Neural cell (in vitro differentiated cells): ENCODE data around the gene RABGAP1L. TPM values are rescaled to one million over a fixed set of nuclear protein-coding genes. Genes with fewer than 3 reads are reported as not detected.

Experiments used
- H2AFZ ChIP-seq: fragments of 200-600, 300-800 bp; sonication (generic), shearing (Covaris generic); 2 replicates; pipeline ENCODE4 v1.6.0; 2014; ENCODE audit warnings: low read depth, mild to moderate bottlenecking, antibody characterized with exemption, low read length, moderate library complexity
- H3F3A ChIP-seq: fragments of 200-600 bp; shearing (Covaris generic); 2 replicates; pipeline ENCODE4 v1.6.1; 2016; ENCODE audit warnings: mild to moderate bottlenecking, moderate library complexity, mixed read lengths, antibody characterized with exemption, low read length; ENCODE audit not compliant: insufficient read depth, poor library complexity, severe bottlenecking
- H3K27ac ChIP-seq: fragments of 200-600, 300-800 bp; sonication (generic), shearing (Covaris generic); 2 replicates; pipeline ENCODE4 v1.5.1; 2014; ENCODE audit warnings: mild to moderate bottlenecking, low read length, moderate library complexity
- H3K27me3 ChIP-seq: fragments of 300-800, 200-600 bp; sonication (generic), shearing (Covaris generic); 2 replicates; pipeline ENCODE4 v1.6.0; 2014; ENCODE audit warnings: mild to moderate bottlenecking, low read depth, low read length, moderate library complexity; ENCODE audit not compliant: insufficient read depth
- H3K36me3 ChIP-seq: fragments of 300-800, 200-600 bp; sonication (generic), shearing (Covaris generic); 2 replicates; pipeline ENCODE4 v1.5.1; 2014; ENCODE audit warnings: mild to moderate bottlenecking, antibody characterized with exemption, low read length, moderate library complexity; ENCODE audit not compliant: insufficient read depth
- H3K4me2 ChIP-seq: fragments of 300-800, 200-600 bp; sonication (generic), shearing (Covaris generic); 2 replicates; pipeline ENCODE4 v1.6.0; 2014; ENCODE audit warnings: mild to moderate bottlenecking, low read length
- H3K4me3 ChIP-seq: fragments of 300-800, 200-600 bp; sonication (generic), shearing (Covaris generic); 2 replicates; pipeline ENCODE4 v1.5.1; 2014; ENCODE audit warnings: mild to moderate bottlenecking, low read length, moderate library complexity
- H3K79me2 ChIP-seq: fragments of 200-600 bp; shearing (Covaris generic); replicated peaks from 2 replicates; pipeline ENCODE4 v1.6.0; 2014; ENCODE audit warnings: mild to moderate bottlenecking, low read length, moderate library complexity; ENCODE audit not compliant: insufficient read depth
- H3K9ac ChIP-seq: fragments of 300-800, 200-600 bp; sonication (generic), shearing (Covaris generic); 2 replicates; pipeline ENCODE4 v1.6.1; 2016; ENCODE audit warnings: mild to moderate bottlenecking, low read length, mixed read lengths
- H3K9me2 ChIP-seq: fragments of 200-600 bp; shearing (Covaris generic); 2 replicates; pipeline ENCODE4 v1.6.1; 2016; ENCODE audit warnings: mild to moderate bottlenecking, low read length, mixed read lengths; ENCODE audit not compliant: insufficient read depth
- H3K9me3 ChIP-seq: fragments of 200-600, 300-800 bp; sonication (generic), shearing (Covaris generic); 2 replicates; pipeline ENCODE4 v1.6.1; 2016; ENCODE audit warnings: mild to moderate bottlenecking, mixed run types, low read length, moderate library complexity, mixed read lengths
- H4K20me1 ChIP-seq: fragments of 200-600 bp; shearing (Covaris generic); 2 replicates; pipeline ENCODE4 v1.6.1; 2016; ENCODE audit warnings: mild to moderate bottlenecking, mixed run types; ENCODE audit not compliant: insufficient read depth
- EP300 ChIP-seq: fragments of 450-650 bp; conservative IDR thresholded peaks from 2 replicates; pipeline ENCODE4 v1.6.1; 2014; ENCODE audit warnings: antibody characterized with exemption, mild to moderate bottlenecking, moderate library complexity; ENCODE audit not compliant: poor library complexity, severe bottlenecking
- EZH2 ChIP-seq: fragments of 200-600, 300-800 bp; shearing (Covaris generic), sonication (generic); IDR thresholded peaks from 2 replicates; pipeline ENCODE4 v1.6.1; 2014; ENCODE audit warnings: antibody characterized with exemption, low read length, borderline replicate concordance, mild to moderate bottlenecking; ENCODE audit not compliant: insufficient read depth, poor library complexity, severe bottlenecking
- MXI1 ChIP-seq: fragments of 450-650 bp; conservative IDR thresholded peaks from 2 replicates; pipeline ENCODE4 v1.6.1; 2014; ENCODE audit warnings: antibody characterized with exemption, mild to moderate bottlenecking; ENCODE audit not compliant: poor library complexity, severe bottlenecking
- POLR2AphosphoS5 ChIP-seq: IDR thresholded peaks from 2 replicates; pipeline ENCODE4 v1.6.1; 2012
- RAD21 ChIP-seq: fragments of 450-650 bp; conservative IDR thresholded peaks from 2 replicates; pipeline ENCODE4 v1.6.1; 2014; ENCODE audit warnings: antibody characterized with exemption, mild to moderate bottlenecking, moderate library complexity
- REST ChIP-seq: IDR thresholded peaks from 2 replicates; pipeline ENCODE4 v1.6.1; 2012; ENCODE audit warnings: borderline replicate concordance
- SMC3 ChIP-seq: fragments of 450-650 bp; conservative IDR thresholded peaks from 2 replicates; pipeline ENCODE4 v1.6.1; 2014; ENCODE audit warnings: antibody characterized with exemption, mild to moderate bottlenecking, moderate library complexity; ENCODE audit not compliant: poor library complexity
- TAF1 ChIP-seq: IDR thresholded peaks from 2 replicates; pipeline ENCODE4 v1.6.1; 2012; ENCODE audit warnings: low read depth
- polyA plus RNA-seq: library from polyadenylated mRNA; depleted of rRNA; stranded (reverse); fragments of >200 nt; gene quantifications from 2 replicates; pipeline ENCODE4 v1.2.3, GENCODE V29; 2014
- TF ChIP-seq, protein P1 (sequence below): fragments of 450-650 bp; IDR thresholded peaks from 2 replicates; pipeline ENCODE4 v1.5.1; 2014; ENCODE audit warnings: antibody characterized with exemption, mild to moderate bottlenecking, moderate library complexity; ENCODE audit not compliant: poor library complexity, severe bottlenecking

The RABGAP1L gene
- polyA plus RNA-seq, 1 donor from 2014 or later, result 32.2 TPM

- H3K9me3 ChIP-seq, result no peaks in the 10 kb centered on the region
These were observed 783.4 kb downstream of the RABGAP1L start for GRCh38 chr1:174942547-174943255.

DNA sequence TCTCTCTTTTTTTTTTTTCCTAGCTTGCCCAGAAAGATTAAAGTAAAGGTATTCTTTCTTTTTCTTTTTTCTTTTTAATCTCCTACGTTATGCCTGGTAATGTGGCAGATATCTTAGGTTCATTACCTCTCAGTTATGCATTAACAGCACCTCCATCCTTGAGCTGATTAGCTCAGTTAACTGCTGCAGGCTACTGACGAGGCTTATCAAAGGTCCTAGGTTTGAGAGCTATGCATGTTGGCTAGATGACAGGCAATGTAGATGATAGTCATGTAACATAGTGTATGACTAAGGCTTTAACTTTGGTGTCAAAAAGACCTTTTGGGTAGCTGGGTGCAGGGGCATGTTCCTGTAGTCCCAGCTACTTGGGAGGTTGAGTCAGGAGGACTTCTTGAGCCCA, 786.7 kb downstream of the RABGAP1L start:
- no peak overlapping the region for H3K4me2 ChIP-seq
- H3K9ac ChIP-seq, result no peak overlapping the region
- H4K20me1 ChIP-seq, result no peaks in the 10 kb centered on the region
- H3K36me3 ChIP-seq, result no peaks in the 10 kb centered on the region
- H3K79me2 ChIP-seq, result no peaks in the 10 kb centered on the region
- no peaks in the 10 kb centered on the region for H3K27me3 ChIP-seq
- H3K9me2 ChIP-seq, result no peaks in the 10 kb centered on the region
- no peak overlapping the region for H2AFZ ChIP-seq
- no peak overlapping the region for H3K4me3 ChIP-seq
- H3K27ac ChIP-seq, result no peak overlapping the region
- H3F3A ChIP-seq, result no peaks in the 10 kb centered on the region
- no peaks in the 10 kb centered on the region for H3K9me3 ChIP-seq
- TF ChIP-seq SMC3, result no peak
- TF ChIP-seq, protein P1, sequence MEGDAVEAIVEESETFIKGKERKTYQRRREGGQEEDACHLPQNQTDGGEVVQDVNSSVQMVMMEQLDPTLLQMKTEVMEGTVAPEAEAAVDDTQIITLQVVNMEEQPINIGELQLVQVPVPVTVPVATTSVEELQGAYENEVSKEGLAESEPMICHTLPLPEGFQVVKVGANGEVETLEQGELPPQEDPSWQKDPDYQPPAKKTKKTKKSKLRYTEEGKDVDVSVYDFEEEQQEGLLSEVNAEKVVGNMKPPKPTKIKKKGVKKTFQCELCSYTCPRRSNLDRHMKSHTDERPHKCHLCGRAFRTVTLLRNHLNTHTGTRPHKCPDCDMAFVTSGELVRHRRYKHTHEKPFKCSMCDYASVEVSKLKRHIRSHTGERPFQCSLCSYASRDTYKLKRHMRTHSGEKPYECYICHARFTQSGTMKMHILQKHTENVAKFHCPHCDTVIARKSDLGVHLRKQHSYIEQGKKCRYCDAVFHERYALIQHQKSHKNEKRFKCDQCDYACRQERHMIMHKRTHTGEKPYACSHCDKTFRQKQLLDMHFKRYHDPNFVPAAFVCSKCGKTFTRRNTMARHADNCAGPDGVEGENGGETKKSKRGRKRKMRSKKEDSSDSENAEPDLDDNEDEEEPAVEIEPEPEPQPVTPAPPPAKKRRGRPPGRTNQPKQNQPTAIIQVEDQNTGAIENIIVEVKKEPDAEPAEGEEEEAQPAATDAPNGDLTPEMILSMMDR, result no peak
- no peak for TF ChIP-seq REST
- no peak for TF ChIP-seq POLR2AphosphoS5
- TF ChIP-seq EP300, result no peak
- TF ChIP-seq MXI1, result no peak

More at GRCh38 chr1:174942547-174943255, 783.4 kb downstream of the RABGAP1L start:
- H3F3A ChIP-seq, result no peaks in the 10 kb centered on the region
- H4K20me1 ChIP-seq, result no peaks in the 10 kb centered on the region
- H3K27ac ChIP-seq, result no peak overlapping the region
- no peak overlapping the region for H2AFZ ChIP-seq
- TF ChIP-seq EZH2 (no peak), RAD21 (no peak), EP300 (no peak), TAF1 (no peak), SMC3 (no peak), MXI1 (no peak), REST (no peak), POLR2AphosphoS5 (no peak)
- TF ChIP-seq, protein P1, result no peak
- H3K9me2 ChIP-seq, result no peaks in the 10 kb centered on the region
- H3K27me3 ChIP-seq, result no peaks in the 10 kb centered on the region
- H3K79me2 ChIP-seq, result no peaks in the 10 kb centered on the region
- H3K4me3 ChIP-seq, result no peak overlapping the region
- H3K36me3 ChIP-seq, result no peaks in the 10 kb centered on the region
- H3K4me2 ChIP-seq, result no peak overlapping the region
- no peak overlapping the region for H3K9ac ChIP-seq
